ENCODE measurements around the gene ZBTB21. TPM values are rescaled to one million over a fixed set of nuclear protein-coding genes. Genes with fewer than 3 reads are reported as not detected.

Gene ZBTB21
- total and polyA plus RNA-seq, 2 experiments from 2014 or later: 10.0 to 11.0 TPM

DNA sequence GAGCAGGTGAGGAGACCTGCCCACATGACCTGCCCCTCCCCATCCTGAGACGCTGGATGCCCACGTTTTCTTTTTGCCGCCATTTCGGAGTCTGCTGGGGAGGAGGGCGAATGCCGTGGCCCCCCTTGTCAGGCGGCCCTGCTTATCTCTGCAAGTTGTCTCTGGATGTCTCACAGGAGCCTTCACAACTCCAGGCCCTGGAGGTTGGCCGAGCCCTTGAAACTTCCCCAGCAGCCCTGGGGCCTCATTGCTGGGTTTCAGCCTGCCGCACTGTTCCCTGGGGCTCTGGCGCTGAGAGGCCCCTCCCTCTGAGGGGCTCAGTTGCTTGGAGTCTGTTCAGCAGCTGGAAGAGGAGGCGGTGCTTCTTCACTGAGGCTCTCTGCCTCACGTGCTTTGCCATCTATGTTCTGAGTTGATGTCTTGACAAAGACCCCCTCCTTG lies 29.8 kb upstream of the ZBTB21 start:
- Mint-ChIP-seq H3K4me3 (no peak overlapping the region), H3K36me3 (ENCODE audit: low read depth) (no peaks in the 10 kb centered on the region), H3K4me1 (0 out of 3 replicates have a peak, but pooled peaks cover 2% of the 10 kb centered on the region), H3K27ac (no peak overlapping the region), H3K27me3 (ENCODE audit: insufficient read depth, low read depth, poor library complexity) (peaks cover 18% of the 10 kb centered on the region), H3K9me3 (peaks cover 3% of the 10 kb centered on the region)
- Histone ChIP-seq H4K20me1 (replicated peaks; ENCODE audit: insufficient read depth) (no peaks in the 10 kb centered on the region), H3K4me1 (ENCODE audit: insufficient read depth) (no peaks in the 10 kb centered on the region), H3K4me3 (no peak overlapping the region), H3K27ac (ENCODE audit: low read depth) (no peak overlapping the region), H3K79me2 (replicated peaks; ENCODE audit: insufficient read depth) (no peaks in the 10 kb centered on the region), H2AFZ (no peak overlapping the region), H3K27me3 (ENCODE audit: insufficient read depth) (no peaks in the 10 kb centered on the region), H3K36me3 (ENCODE audit: insufficient read depth) (no peaks in the 10 kb centered on the region), H3K4me2 (no peak overlapping the region), H3K9me2 (ENCODE audit: insufficient read depth) (no peaks in the 10 kb centered on the region), H3F3A (replicated peaks; ENCODE audit: low read depth) (no peaks in the 10 kb centered on the region)
- TF ChIP-seq ZNF331 (CRISPR knock-in tag; IDR thresholded peaks at IDR 0.05; ENCODE audit: low read depth): no peak
- TF ChIP-seq ETS1 (IDR thresholded peaks at IDR 0.05): no peak
- TF ChIP-seq REST (IDR thresholded peaks at IDR 0.05; ENCODE audit: unreplicated experiment): no peak
- TF ChIP-seq POLR2AphosphoS5 (IDR thresholded peaks at IDR 0.05; ENCODE audit: low read depth): no peak
- no peak for TF ChIP-seq STAT1 (IDR thresholded peaks at IDR 0.05; ENCODE audit: unreplicated experiment)
- DNase-seq (ENCODE audit: low spot score): no peak
- peak; percentile 47; the same call in 2 of the 3 replicates for ATAC-seq

DNA sequence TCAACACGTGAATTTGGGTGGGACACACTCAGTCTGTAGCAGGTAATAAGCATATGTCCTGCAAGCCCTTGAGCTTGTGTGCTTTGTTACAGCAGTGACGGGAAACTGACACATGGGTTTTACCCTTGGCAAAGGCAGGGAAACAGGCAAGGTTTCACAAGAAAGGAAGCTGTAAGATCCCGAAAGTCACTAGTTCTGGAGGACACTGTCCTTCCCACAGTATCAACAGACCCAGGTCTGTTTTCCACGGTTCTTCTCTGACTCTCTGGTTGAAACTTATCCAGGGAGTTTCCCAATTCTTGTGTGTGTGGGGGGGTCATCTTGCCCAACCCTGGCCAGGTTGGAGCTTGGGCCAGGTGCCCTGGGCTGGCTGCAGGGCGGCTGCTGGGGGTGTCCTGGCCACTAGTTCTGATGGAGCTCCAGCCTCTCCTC lies 29.3 kb upstream of the ZBTB21 start:
- Histone ChIP-seq H3K4me1 (ENCODE audit: insufficient read depth) (no peaks in the 10 kb centered on the region), H4K20me1 (replicated peaks; ENCODE audit: insufficient read depth) (no peaks in the 10 kb centered on the region), H3F3A (replicated peaks; ENCODE audit: low read depth) (no peaks in the 10 kb centered on the region), H3K36me3 (ENCODE audit: insufficient read depth) (no peaks in the 10 kb centered on the region), H3K79me2 (replicated peaks; ENCODE audit: insufficient read depth) (no peaks in the 10 kb centered on the region), H3K4me2 (no peak overlapping the region), H3K9me2 (ENCODE audit: insufficient read depth) (no peaks in the 10 kb centered on the region), H2AFZ (no peak overlapping the region), H3K4me3 (no peak overlapping the region), H3K27ac (ENCODE audit: low read depth) (no peak overlapping the region), H3K27me3 (ENCODE audit: insufficient read depth) (no peaks in the 10 kb centered on the region)
- DNase-seq (ENCODE audit: low spot score) (no peak), ATAC-seq (no peak)
- Mint-ChIP-seq H3K4me3 (no peak overlapping the region), H3K27ac (no peak overlapping the region), H3K9me3 (peaks cover 3% of the 10 kb centered on the region), H3K36me3 (ENCODE audit: low read depth) (no peaks in the 10 kb centered on the region), H3K4me1 (0 out of 3 replicates have a peak, but pooled peaks cover 2% of the 10 kb centered on the region), H3K27me3 (ENCODE audit: insufficient read depth, low read depth, poor library complexity) (peaks cover 19% of the 10 kb centered on the region)
- TF ChIP-seq STAT1 (IDR thresholded peaks at IDR 0.05; ENCODE audit: unreplicated experiment) (no peak), ZNF114 (CRISPR knock-in tag; IDR thresholded peaks at IDR 0.05) (no peak), REST (IDR thresholded peaks at IDR 0.05; ENCODE audit: unreplicated experiment) (no peak), ETS1 (IDR thresholded peaks at IDR 0.05) (no peak), JUNB (IDR thresholded peaks at IDR 0.05; ENCODE audit: unreplicated experiment) (no peak), POLR2AphosphoS5 (IDR thresholded peaks at IDR 0.05; ENCODE audit: low read depth) (no peak)
